ENCODE results near the gene PRKD1.
"Not testable (repeated sequence)": the region's sequence is repeated elsewhere in the genome, so short reads cannot be mapped to it uniquely, and the experiment has no call there.

The PRKD1 gene

GRCh38 chr14:29798108-29798663 lies 129.5 kb downstream of the PRKD1 start:
- no peak for DNase-seq

DNA sequence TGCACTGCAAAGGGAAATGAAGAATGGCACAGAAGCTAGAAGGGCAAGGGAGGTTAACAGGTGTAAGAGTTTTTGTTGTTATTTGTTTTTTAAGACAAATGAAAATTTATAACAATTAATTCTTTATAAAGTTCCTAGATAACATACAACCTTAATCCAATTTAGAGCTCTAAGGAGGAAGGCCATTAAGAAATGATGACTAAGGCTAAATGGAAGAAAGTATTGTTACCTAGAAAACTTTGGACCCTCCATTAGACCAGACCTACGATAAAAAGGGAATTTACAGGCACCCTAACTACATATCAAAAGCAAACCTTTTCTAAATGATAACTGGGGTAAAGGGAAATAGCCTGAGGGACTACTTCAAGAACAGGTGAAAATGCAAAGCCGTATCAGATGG lies 130.8 kb downstream of the PRKD1 start:
- no peak for DNase-seq

GRCh38 chr14:29789475-29789874 lies 138.2 kb downstream of the PRKD1 start:
- DNase-seq = no peak

- DNase-seq = no peak
Measured at GRCh38 chr14:29788093-29788492, 139.6 kb downstream of the PRKD1 start.

- DNase-seq = no peak
Measured at GRCh38 chr14:29783556-29783955, 144.1 kb downstream of the PRKD1 start.

DNA sequence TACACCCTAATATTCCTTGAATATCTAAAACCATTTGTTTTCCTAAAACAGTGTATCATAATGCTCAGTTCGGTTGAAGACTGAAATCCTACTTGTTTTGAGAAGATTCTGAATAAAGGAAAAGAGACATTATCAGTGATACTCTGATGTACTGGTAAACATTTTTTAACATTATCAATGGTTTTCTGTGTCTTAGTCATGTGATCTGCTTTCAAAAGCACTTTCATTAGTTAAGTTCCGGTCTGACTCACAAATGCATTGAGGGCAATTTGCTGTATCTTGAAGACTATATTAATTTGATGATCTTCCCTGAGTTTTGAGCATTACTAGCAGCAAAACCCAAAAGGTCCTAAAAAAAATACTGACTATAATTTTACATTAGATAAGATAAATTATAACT lies 145.6 kb downstream of the PRKD1 start:
- DNase-seq = no peak

DNA sequence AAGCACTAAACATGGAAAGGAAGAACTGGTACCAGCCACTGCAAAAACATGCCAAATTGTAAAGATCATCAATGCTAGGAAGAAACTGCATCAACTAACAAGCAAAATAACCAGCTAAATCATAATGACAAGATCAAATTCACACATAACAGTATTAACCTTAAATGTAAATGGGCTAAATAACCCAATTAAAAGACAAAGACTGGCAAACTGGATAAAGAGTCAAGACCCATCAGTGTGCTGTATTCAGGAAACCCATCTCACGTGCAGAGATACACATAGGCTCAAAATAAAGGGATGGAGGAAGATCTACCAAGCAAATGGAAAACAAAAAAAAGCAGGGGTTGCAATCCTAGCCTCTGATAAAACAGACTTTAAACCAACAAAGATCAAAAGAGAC lies 150.5 kb downstream of the PRKD1 start:
- DNase-seq = not testable (repeated sequence)

DNA sequence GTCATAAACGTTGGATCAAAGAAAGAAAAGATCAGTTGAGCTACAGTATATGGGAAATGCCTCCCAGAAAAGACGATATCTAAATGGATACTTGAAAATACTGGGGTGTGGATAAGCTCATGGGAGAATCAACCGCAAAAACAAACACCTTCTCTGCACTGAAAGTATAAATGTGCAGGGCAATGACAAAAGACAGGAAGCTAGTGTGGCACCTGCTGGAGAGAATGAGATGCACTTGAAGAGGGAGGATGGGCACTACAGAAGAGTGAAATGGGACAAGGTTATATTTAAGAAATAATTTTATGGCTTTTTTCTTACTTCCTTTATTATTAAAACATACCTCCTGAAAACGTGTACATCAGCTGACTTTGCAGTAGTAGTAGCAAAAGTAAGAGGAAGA lies 153.7 kb downstream of the PRKD1 start:
- DNase-seq = no peak

- DNase-seq = no peak
Measured at GRCh38 chr14:29763342-29763858, 164.2 kb downstream of the PRKD1 start.

DNA sequence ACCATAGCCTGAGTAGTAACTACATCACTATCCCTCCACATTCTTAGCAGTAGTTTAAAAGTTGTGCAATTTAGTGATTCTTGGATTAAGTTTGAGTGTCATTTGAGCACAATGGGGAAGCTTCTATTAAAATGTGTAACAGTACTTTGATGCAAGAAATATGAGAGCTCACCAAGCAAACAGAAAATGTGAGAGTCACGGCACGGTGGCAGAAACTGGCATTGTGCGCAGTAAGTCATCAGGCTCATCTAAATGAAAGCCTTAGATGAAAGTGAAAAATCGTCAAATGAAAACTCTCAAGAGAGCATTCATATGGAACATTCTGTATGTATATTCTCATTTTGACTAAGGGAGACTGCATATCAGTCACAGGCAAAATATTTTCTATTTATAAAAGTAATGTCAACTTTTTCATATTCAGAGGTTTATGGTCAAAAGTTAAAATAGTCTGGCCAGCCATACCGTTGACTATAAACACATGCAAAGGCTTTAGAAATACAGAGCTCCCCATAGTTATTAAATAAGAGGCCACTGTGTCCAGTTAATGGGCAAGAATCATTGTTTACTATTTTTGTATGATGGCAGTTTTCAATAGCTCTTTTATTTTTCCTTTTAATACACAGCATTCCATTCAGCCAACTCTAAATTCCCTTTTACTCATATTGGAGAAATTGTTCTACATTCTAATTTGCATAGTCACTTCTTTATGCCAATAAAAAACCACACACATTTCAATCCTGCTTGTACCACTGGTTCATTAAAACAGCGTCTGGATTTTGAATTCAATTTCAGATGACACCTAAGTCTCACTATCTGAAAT lies 167.9 kb downstream of the PRKD1 start:
- no peak for DNase-seq

GRCh38 chr14:29757711-29758233 lies 169.9 kb downstream of the PRKD1 start:
- DNase-seq = no peak

- no peak for DNase-seq
Measured at GRCh38 chr14:29757188-29757680, 170.4 kb downstream of the PRKD1 start.

DNA sequence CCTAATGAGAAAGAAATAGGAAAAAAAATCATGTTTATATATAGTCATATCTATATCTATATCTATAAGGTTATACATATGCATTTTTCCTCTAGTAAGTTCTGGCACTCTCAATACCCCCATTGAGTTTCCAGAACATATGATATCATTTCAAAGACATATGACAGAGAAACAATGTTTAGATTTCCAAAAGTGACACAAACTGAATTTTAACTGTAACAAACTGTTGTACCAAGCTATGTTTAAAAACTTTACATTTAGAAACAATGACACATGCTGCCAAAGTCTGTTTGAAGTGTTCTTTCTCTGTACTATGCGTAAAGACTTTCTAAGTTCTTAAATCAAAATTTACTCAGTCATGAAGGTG lies 171.6 kb downstream of the PRKD1 start:
- DNase-seq = no peak

DNA sequence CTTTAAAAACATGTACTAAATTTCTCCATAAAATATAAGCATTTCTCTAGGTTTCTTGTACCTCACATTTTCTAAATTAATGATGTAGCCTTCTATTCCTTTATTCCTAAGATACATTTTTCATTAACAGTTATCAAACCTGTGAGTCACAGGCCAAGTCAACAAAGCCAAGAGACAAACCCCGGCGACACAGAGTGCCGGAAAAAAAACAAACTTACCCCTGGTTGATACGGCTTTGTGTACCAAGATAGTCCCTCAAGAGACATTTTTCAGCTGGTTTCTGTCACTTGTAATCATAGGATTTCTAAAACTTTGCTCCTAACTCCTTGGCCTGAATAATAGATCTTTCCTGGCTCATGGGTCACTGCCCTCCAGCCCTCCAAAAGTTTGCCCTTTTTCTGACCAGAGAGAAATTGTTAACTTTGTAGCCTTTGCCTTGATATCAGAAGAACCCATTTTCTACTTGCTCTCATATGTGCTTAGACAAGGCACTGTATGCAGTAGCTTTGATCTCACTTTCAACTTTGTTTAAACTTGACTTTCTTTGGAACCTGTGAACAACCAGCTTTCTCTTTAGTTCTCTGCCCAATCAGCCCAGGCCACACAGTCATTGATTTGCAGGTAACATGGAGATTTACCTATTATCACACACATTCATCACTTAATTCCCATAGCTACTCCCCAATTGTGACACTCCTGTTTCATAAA lies 172.2 kb downstream of the PRKD1 start:
- DNase-seq = no peak

DNA sequence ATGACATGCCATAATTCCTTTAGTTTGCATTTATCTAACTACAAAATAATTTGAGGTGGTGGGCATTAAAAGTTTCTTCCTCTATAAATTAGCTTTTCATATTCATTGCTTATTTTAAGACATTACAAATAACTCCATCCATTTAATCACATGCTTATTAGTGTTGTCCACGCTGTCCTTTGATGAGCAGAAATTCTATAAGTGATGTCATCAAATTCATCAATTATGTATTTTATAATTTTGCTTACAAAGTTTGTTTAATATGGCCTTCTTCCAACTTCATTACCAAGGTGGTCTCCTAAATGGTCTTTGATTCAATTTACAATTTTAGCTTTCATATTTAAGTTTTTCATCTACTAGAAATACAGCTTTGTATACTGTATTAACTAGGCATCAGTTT lies 173.5 kb downstream of the PRKD1 start:
- DNase-seq = no peak

GRCh38 chr14:29752221-29752923 lies 175.3 kb downstream of the PRKD1 start:
- DNase-seq = no peak

DNA sequence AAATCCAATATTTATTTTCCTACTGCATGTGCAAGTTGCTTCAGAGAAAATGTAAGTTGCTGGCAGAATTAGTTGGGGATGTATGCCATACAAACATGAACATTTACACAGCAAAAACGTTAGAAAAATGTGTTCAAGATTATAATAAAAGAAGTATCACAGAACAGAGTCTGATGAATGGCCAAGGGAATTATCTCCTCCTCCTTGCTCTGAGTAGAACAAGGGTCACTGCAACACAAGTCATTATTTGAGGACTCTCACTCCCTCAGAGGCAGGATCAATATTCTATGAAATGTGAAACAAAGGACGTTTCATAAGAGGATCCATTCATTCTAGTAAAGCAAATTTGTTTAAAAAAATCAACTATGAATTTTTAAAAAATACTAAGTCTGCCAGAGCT lies 177.8 kb downstream of the PRKD1 start:
- DNase-seq = no peak

DNA sequence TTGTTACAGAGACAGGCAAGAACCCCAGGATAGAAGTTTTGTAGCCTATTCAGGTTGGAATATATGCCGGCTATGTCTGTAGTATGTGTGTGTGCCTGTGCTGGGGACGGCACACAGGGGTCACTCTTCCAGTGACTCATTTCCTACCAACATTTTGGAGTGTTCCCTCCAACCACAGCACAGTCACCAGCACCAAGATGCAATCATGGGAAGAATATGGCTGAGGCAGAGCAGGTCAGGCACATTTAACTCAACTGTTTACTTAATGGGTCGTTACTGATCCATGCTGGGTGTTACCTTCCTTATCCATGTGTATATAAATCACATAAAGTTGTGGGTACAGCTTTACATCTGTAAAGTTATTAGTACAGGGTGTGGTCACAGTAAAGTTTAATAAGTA lies 178.3 kb downstream of the PRKD1 start:
- DNase-seq = no peak

DNA sequence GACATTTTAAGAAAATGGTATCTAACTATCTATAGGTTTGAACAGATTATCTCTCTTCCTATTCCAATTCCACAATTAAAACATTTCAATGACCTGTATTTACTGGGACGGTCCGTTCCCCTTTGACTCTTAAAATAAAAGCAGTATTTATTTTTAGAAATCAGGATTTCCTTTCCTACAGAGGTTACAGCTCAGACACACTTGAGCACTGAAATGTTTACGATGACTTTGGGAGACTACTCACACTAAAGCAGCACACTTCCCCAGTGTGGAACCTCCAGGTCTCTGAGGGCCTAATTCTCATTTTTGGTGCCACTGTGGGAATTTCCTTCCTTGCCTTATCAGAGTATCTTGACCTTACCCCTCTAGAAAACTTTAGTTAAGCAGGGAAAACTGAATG lies 181.8 kb downstream of the PRKD1 start:
- no peak for DNase-seq

GRCh38 chr14:29743531-29743930 lies 184.1 kb downstream of the PRKD1 start:
- no peak for DNase-seq

DNA sequence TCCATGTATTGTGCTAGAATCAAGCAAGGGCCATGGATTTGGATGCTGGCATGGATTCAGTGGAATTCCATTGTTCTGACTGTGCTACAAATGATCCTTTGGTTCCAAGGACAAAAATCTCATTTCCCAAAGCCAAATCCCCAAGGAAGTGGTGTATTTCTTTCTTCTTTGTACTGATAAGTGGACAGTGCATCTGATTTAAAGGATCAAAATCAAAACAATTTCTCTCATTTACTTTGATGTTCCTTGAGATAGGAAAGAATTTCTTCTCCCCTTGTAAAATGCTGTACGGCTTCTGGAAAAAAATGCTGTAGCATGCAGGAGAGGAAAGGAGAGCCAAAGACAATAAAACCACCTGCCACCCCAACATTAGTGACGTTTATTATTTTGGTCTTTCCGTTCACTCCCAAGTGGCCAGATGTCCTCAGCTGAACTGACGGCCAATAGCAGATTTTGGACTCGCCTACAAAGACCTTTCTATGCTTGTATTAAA lies 185.7 kb downstream of the PRKD1 start:
- no peak for DNase-seq

DNA sequence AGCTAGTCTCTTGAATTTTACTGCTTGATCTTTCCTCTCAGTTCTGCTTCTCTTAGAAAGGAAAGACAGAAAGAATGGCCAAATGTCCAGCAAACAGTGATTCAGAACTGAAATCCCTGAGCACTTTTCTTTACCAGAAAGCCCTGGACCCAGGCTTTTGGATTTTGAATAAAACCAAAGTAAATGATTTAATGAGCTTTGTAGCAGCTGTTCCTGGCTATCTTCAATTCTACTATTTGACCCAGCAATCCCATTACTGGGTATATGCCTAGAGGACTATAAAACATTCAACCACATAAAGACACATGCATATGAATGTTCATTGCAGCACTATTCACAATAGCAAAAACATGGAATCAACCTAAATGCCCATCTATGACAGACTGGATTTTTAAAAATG lies 187.2 kb downstream of the PRKD1 start:
- no peak for DNase-seq

DNA sequence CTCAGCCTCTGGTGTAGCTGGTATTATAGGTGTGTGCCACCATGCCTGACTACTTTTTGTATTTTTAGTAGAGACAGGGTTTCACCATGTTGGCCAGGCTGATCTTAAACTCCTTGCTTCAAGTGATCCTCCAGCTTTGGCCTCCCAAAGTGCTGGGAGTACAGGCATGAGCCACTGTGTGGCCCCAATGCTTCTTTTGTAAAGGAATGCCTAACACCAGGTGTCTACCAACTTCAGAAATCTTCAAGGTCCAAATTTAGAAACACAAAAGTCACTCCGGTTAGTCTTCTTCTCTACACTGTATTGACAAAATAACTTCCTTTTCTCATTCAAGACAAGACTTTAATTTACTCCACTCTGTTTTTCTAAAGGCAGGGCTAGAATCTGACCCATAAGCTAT lies 188.7 kb downstream of the PRKD1 start:
- DNase-seq = no peak
